Measurements from ENCODE around the gene USP32.
"Not testable (repeated sequence)": the region's sequence is repeated elsewhere in the genome, so short reads cannot be mapped to it uniquely, and the experiment has no call there.

The USP32 gene

GRCh38 chr17:60223456-60223855 lies 168.5 kb downstream of the USP32 start:
- no peak for DNase-seq

GRCh38 chr17:60218774-60219173 lies 173.2 kb downstream of the USP32 start:
- DNase-seq: not testable (repeated sequence)

- not testable (repeated sequence) for DNase-seq
Observed at GRCh38 chr17:60215895-60216294, 176.0 kb downstream of the USP32 start.

- not testable (repeated sequence) for DNase-seq
Observed at GRCh38 chr17:60211282-60211681, 180.7 kb downstream of the USP32 start.

- not testable (repeated sequence) for DNase-seq
Observed at GRCh38 chr17:60208302-60208701, 183.6 kb downstream of the USP32 start.

GRCh38 chr17:60205782-60206181 lies 186.2 kb downstream of the USP32 start:
- DNase-seq: not testable (repeated sequence)

GRCh38 chr17:60198630-60199029 lies 193.3 kb downstream of the USP32 start:
- not testable (repeated sequence) for DNase-seq

GRCh38 chr17:60194141-60194540 lies 197.8 kb downstream of the USP32 start:
- DNase-seq: not testable (repeated sequence)

GRCh38 chr17:60193482-60193881 lies 198.5 kb downstream of the USP32 start:
- DNase-seq: no peak

- DNase-seq: not testable (repeated sequence)
Observed at GRCh38 chr17:60193032-60193431, 198.9 kb downstream of the USP32 start.

GRCh38 chr17:60190032-60190431 lies 201.9 kb downstream of the USP32 start:
- not testable (repeated sequence) for DNase-seq

- no peak for DNase-seq
Observed at GRCh38 chr17:60188759-60189158, 203.2 kb downstream of the USP32 start.

- DNase-seq: peak; percentile 69
Observed at GRCh38 chr17:60186846-60187745, 204.8 kb downstream of the USP32 start.

GRCh38 chr17:60186372-60186771 lies 205.6 kb downstream of the USP32 start:
- DNase-seq: not testable (repeated sequence)

GRCh38 chr17:60180380-60180779 lies 211.6 kb downstream of the USP32 start:
- not testable (repeated sequence) for DNase-seq

GRCh38 chr17:60178180-60178579 lies 213.8 kb downstream of the USP32 start:
- not testable (repeated sequence) for DNase-seq

- DNase-seq: not testable (repeated sequence)
Observed at GRCh38 chr17:60176763-60177162, 215.2 kb downstream of the USP32 start.

- DNase-seq: not testable (repeated sequence)
Observed at GRCh38 chr17:60174767-60175166, 217.2 kb downstream of the USP32 start.

- no peak for DNase-seq
Observed at GRCh38 chr17:60174035-60174434, 217.9 kb downstream of the USP32 start.

- DNase-seq: peak; percentile 70
Observed at GRCh38 chr17:60173304-60173819, 218.6 kb downstream of the USP32 start.

GRCh38 chr17:60171753-60172079 lies 220.2 kb downstream of the USP32 start:
- DNase-seq: no peak

GRCh38 chr17:60170835-60171752 lies 220.8 kb downstream of the USP32 start:
- DNase-seq: no peak

Measured in fibroblast of skin of right biceps (primary cell).